K562 (cell line): ENCODE results near the gene CUL9. TPM values are rescaled to one million over a fixed set of nuclear protein-coding genes. Genes with fewer than 3 reads are reported as not detected.
A peak's percentile ranks its signal among the peaks of the same experiment; 100 is the strongest.

Experiments used
- ATAC-seq: fragments of 200-7000 bp; cut with Tn5 transposase; 3 replicates; pipeline ENCODE4 v1.9.1; 2020; ENCODE audit warnings: moderate library complexity
- BruUV-seq: library from RNA; stranded (reverse); fragments of 400-500 nt; replicated peaks from 2 replicates; lab custom pipeline; 2021; lab: Mats Ljungman, UMichigan
- CTCF ChIA-PET: fragments of 300-600 bp; formaldehyde crosslinking; extraction: SDS; loops from one replicate; lab custom pipeline; 2021; ENCODE audit warnings: low intra/inter-chr PET ratio; lab: Yijun Ruan, JAX
- POLR2A ChIA-PET: fragments of 300-600, 350-650 bp; sonication (Branson Sonifier 250); formaldehyde crosslinking; extraction: SDS; loops from one replicate; lab custom pipeline; 2021; ENCODE audit warnings: antibody characterized with exemption, inconsistent platforms; lab: Yijun Ruan, JAX
- DNase-seq, 4 experiments: peaks; one replicate each; pipeline versions ENCODE4 v3.0.0 to v3.0.0-alpha.2; 2011 to 2018; ENCODE audit warnings: low spot score in 3 of 4, mixed read lengths in 3 of 4; ENCODE audit errors: extremely low read depth in 1 of 4
- FAIRE-seq: peaks from 2 replicates; lab custom pipeline; 2011; peaks lifted over from hg19 to GRCh38; lab: Jason Lieb, UNC
- H2AFZ ChIP-seq: 2 replicates; pipeline ENCODE4 v1.6.0; 2011; ENCODE audit warnings: low read depth, low read length, control low read depth, inconsistent platforms
- H3K27ac ChIP-seq: fragments of 200-600 bp; 3 replicates; pipeline ENCODE4 v1.8.0; 2011; ENCODE audit warnings: low read depth, mild to moderate bottlenecking, control low read depth, inconsistent platforms, low read length, moderate library complexity, mixed read lengths; ENCODE audit errors: extremely low read depth
- H3K27me3 ChIP-seq, 2 experiments: fragments of 300-600 bp in 1 of 2; 2 replicates in 1 of 2; 3 replicates in 1 of 2; pipeline versions ENCODE4 v1.6.0 to v1.8.0; 2011; ENCODE audit warnings: inconsistent platforms in 2 of 2, low read length in 2 of 2, mild to moderate bottlenecking in 1 of 2, mixed read lengths in 1 of 2, moderate library complexity in 1 of 2; ENCODE audit not compliant: control insufficient read depth in 2 of 2, insufficient read depth in 2 of 2
- H3K36me3 ChIP-seq: fragments of 300-600 bp; 3 replicates; pipeline ENCODE4 v1.8.0; 2011; ENCODE audit warnings: mild to moderate bottlenecking, low read length, inconsistent platforms; ENCODE audit not compliant: control insufficient read depth, insufficient read depth
- H3K4me1 ChIP-seq, 2 experiments: fragments of 200-600 bp in 1 of 2; replicated peaks in 1 of 2; 2 replicates in 1 of 2; 3 replicates in 1 of 2; pipeline versions ENCODE4 v1.5.1 to v1.8.0; 2011; ENCODE audit warnings: inconsistent platforms in 2 of 2, low read length in 2 of 2, mild to moderate bottlenecking in 1 of 2, mixed read lengths in 1 of 2, moderate library complexity in 1 of 2; ENCODE audit not compliant: control insufficient read depth in 2 of 2, insufficient read depth in 2 of 2
- H3K4me2 ChIP-seq: 2 replicates; pipeline ENCODE4 v1.6.1; 2011; ENCODE audit warnings: low read length, control low read depth, inconsistent platforms, mixed read lengths; ENCODE audit not compliant: insufficient read depth
- H3K4me3 ChIP-seq: fragments of 200-600 bp; sonication (generic), shearing (Covaris generic); 2 replicates; pipeline ENCODE4 v1.5.1; 2016; ENCODE audit warnings: control low read depth, inconsistent platforms
- H3K79me2 ChIP-seq: fragments of 200-600 bp; 3 replicates; pipeline ENCODE4 v1.8.0; 2011; ENCODE audit warnings: low read length, inconsistent platforms; ENCODE audit not compliant: control insufficient read depth, insufficient read depth
- H3K9ac ChIP-seq, 2 experiments: 2 replicates each; pipeline versions ENCODE4 v1.6.0 to v1.6.1; 2011; ENCODE audit warnings: low read depth in 2 of 2, low read length in 2 of 2, control low read depth in 1 of 2, inconsistent platforms in 1 of 2, mild to moderate bottlenecking in 1 of 2, mixed read lengths in 1 of 2; ENCODE audit not compliant: insufficient read depth in 1 of 2
- H3K9me1 ChIP-seq: one replicate; pipeline ENCODE4 v1.6.0; 2011; ENCODE audit warnings: inconsistent platforms, mild to moderate bottlenecking, low read length, moderate library complexity; ENCODE audit not compliant: control insufficient read depth, insufficient read depth
- H3K9me3 ChIP-seq: replicated peaks from 2 replicates; pipeline ENCODE4 v1.5.1; 2011; ENCODE audit warnings: low read depth, low read length, inconsistent platforms; ENCODE audit not compliant: control insufficient read depth, insufficient read depth
- H4K20me1 ChIP-seq: replicated peaks from 2 replicates; pipeline ENCODE4 v1.6.1; 2011; ENCODE audit warnings: low read length, inconsistent platforms, mixed read lengths; ENCODE audit not compliant: control insufficient read depth, insufficient read depth
- AFF4 ChIP-seq: sonication (generic); formaldehyde crosslinking; IDR thresholded peaks from 2 replicates; pipeline ENCODE4 v1.8.0; 2023; ENCODE audit warnings: mild to moderate bottlenecking, missing genetic modification reagents
- ATF7 ChIP-seq: fragments of 450-650 bp; IDR thresholded peaks from 2 replicates; pipeline ENCODE4 v1.7.1; 2014; ENCODE audit warnings: mild to moderate bottlenecking, moderate library complexity
- COPS2 ChIP-seq: fragments of 450-650 bp; conservative IDR thresholded peaks from 2 replicates; pipeline ENCODE4 v1.6.1; 2016; ENCODE audit warnings: mild to moderate bottlenecking, moderate library complexity
- PHF8 ChIP-seq: fragments of 200-600 bp; sonication (generic); IDR thresholded peaks from 2 replicates; pipeline ENCODE4 v1.6.1; 2012; ENCODE audit warnings: mixed run types, mild to moderate bottlenecking, inconsistent platforms, low read length, moderate library complexity, borderline replicate concordance
- PRMT5 ChIP-seq: sonication (generic); formaldehyde crosslinking; IDR thresholded peaks from 2 replicates; pipeline ENCODE4 v1.5.0; 2020; ENCODE audit warnings: missing genetic modification reagents
- PTRF ChIP-seq: fragments of 450-650 bp; IDR thresholded peaks from 2 replicates; pipeline ENCODE4 v1.6.1; 2016; ENCODE audit warnings: mild to moderate bottlenecking, missing genetic modification characterization, missing compliant biosample characterization
- ZBTB1 ChIP-seq: sonication (generic); formaldehyde crosslinking; IDR thresholded peaks from 2 replicates; pipeline ENCODE4 v1.8.1; 2023; ENCODE audit warnings: missing genetic modification reagents, low read depth, mild to moderate bottlenecking, borderline replicate concordance
- ZBTB9 ChIP-seq: fragments of 450-650 bp; formaldehyde crosslinking; IDR thresholded peaks from 2 replicates; pipeline ENCODE4 v1.4.0; 2020; ENCODE audit warnings: mild to moderate bottlenecking, moderate library complexity
- ZNF175 ChIP-seq: fragments of 200-800 bp; sonication (Bioruptor generic); IDR thresholded peaks from 2 replicates; pipeline ENCODE4 v1.6.1; 2016; ENCODE audit warnings: low read depth, mild to moderate bottlenecking, missing genetic modification characterization, missing compliant biosample characterization
- WGBS: fragments of 100-300 bp; shearing (Covaris generic); methylation state at CpG from one replicate; pipeline ENCODE4 v1.1.6; 2016; ENCODE audit warnings: low coverage, mixed read lengths; ENCODE audit not compliant: insufficient coverage; ENCODE audit errors: missing lambda C conversion rate; 5-methylcytosine and 5-hydroxymethylcytosine counted together
- in situ Hi-C: fragments of 300-500 bp; cut with MboI; formaldehyde crosslinking; loops from 4 replicates; pipeline ENCODE4 v1.15.0; 2018; ENCODE audit warnings: inconsistent platforms, mixed read lengths
- intact Hi-C: fragments of 100-400 bp; cut with micrococcal nuclease; formaldehyde crosslinking; loops from 2 replicates; pipeline ENCODE4 v1.14.2; 2022
- polyA plus RNA-seq, 8 experiments: library from polyadenylated mRNA; depleted of rRNA in 4 of 8; stranded (reverse) in 5 of 8; unstranded in 3 of 8; fragments of >200 nt; fragmentation: Nextera tagmentation in 2 of 8; fragmentation: Illumina TruSeq in 1 of 8; extraction: Ambion mirVana in 2 of 8; extraction: Trizol in 1 of 8; gene quantifications; 2 replicates each; pipeline versions ENCODE4 v1.2.1 to v1.2.3, GENCODE V29; 2011 to 2014; ENCODE audit warnings: inconsistent platforms in 1 of 8, missing spikeins in 1 of 8
- total RNA-seq, 7 experiments: library from RNA; depleted of rRNA in 6 of 7; stranded (reverse); fragments of >200 nt in 6 of 7; fragmentation: Illumina TruSeq in 2 of 7; extraction: Trizol in 2 of 7; gene quantifications; 2 replicates each; pipeline versions ENCODE4 v1.2.1 to v1.2.3, GENCODE V29; 2011 to 2021; ENCODE audit warnings: low replicate concordance in 1 of 7
- TF ChIP-seq, protein P1 (sequence below), 3 experiments: fragments of 200-800 bp in 1 of 3; sonication (Bioruptor generic) in 1 of 3; sonication (generic) in 1 of 3; formaldehyde crosslinking in 1 of 3; IDR thresholded peaks; 2 replicates each; pipeline versions ENCODE4 v1.6.1 to v1.8.0; 2016 to 2022; ENCODE audit warnings: mild to moderate bottlenecking in 2 of 3, missing compliant biosample characterization in 2 of 3, missing genetic modification characterization in 2 of 3, missing genetic modification reagents in 1 of 3
- TF ChIP-seq, protein P2 (sequence below): IDR thresholded peaks from 2 replicates; pipeline ENCODE4 v1.6.1; 2014; ENCODE audit warnings: antibody characterized with exemption

The CUL9 gene
- total and polyA plus RNA-seq, 9 of the 15 experiments (the other 6 are each of a cell fraction or from before 2014, with no cell fraction given) = 0.50 to 20.7 (median 6.6) TPM

DNA sequence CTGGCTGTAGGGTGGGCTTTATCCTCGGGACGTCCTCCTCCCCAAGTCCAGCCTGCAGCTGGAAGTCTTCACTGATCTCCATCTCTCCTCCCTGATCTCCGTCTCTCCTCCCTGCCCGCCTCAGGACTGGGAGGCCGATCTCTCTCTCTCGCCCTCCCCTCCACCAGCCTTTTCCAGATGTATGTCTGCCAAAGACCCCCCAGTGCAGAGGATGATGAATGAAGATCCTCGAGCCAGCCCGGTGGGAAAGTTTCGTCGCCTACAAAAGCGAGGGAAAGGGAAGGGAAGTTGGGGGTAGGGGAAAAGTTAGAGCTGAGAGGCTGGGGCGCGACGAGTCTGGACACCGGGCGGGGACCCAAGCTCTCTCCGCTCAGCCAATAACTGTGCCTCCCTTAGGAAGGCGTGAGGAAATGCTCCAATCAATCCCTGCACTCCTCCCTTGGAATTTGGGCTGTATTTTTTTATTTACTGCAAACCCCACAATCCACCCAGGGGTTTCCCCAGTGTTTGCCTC, 11.5 kb upstream of the CUL9 start:
- Histone ChIP-seq H3K79me2 (peaks cover 36% of the 10 kb centered on the region), H3K36me3 (peaks cover 20% of the 10 kb centered on the region), H3K9me1 (peaks cover 3% of the 10 kb centered on the region), H3K9me3 (no peaks in the 10 kb centered on the region), H3K4me2 (peak overlapping the region; percentile 99), H3K4me1 (peaks cover 30 to 45% of the 10 kb centered on the region in 2 experiments), H3K4me3 (peak overlapping the region; percentile 83), H2AFZ (peak overlapping the region; percentile 92), H4K20me1 (peaks cover 30% of the 10 kb centered on the region), H3K27ac (peak overlapping the region; percentile 93), H3K27me3 (no peaks in the 10 kb centered on the region), H3K9ac (peak overlapping the region; percentile 90 to 93)
- WGBS = 1% methylated on average over 18 of the region's 18 CpGs
- TSS peak; percentile 96 for BruUV-seq
- in situ Hi-C loops (no loop called here), intact Hi-C loops (loop anchor here (2.0 to 5.0 kb wide), 3 partner anchors 58 to 197 kb away; partner anchors contain the start of genes DNPH1 and ZNF318)
- peak; percentile 59 for ATAC-seq
- DNase-seq = peak; percentile 28 to 82 (median 66)
- ChIA-PET CTCF (interaction anchor here (0.6 kb wide), 2 partner anchors 286 to 288 kb away, joined by 3 read pairs; no protein-coding TSS in a partner anchor), POLR2A (interaction anchor here (0.6 to 5.5 kb wide), 14 partner anchors 9 to 538 kb away, joined by 3 to 40 read pairs (median 3); partner anchors contain the start of genes CUL9, KLHDC3 and PTCRA)
- FAIRE-seq = no peak
- TF ChIP-seq, protein P1, sequence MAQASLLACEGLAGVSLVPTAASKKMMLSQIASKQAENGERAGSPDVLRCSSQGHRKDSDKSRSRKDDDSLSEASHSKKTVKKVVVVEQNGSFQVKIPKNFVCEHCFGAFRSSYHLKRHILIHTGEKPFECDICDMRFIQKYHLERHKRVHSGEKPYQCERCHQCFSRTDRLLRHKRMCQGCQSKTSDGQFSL (CRISPR knock-in tag; IDR thresholded peaks at IDR 0.05) = no peak
- TF ChIP-seq, protein P1 (tag; IDR thresholded peaks at IDR 0.05) = no peak
- TF ChIP-seq COPS2 = no peak
- TF ChIP-seq AFF4 (CRISPR knock-in tag) = no peak
- no peak for TF ChIP-seq PTRF
- no peak for TF ChIP-seq ATF7
- no peak; the same call in 1 of the 2 replicates for TF ChIP-seq ZBTB9 (CRISPR knock-in tag)
- TF ChIP-seq ZNF175 (CRISPR knock-in tag) = 0 out of 2 replicates have a peak, but pooled peaks have one; percentile 39
- TF ChIP-seq, protein P2, sequence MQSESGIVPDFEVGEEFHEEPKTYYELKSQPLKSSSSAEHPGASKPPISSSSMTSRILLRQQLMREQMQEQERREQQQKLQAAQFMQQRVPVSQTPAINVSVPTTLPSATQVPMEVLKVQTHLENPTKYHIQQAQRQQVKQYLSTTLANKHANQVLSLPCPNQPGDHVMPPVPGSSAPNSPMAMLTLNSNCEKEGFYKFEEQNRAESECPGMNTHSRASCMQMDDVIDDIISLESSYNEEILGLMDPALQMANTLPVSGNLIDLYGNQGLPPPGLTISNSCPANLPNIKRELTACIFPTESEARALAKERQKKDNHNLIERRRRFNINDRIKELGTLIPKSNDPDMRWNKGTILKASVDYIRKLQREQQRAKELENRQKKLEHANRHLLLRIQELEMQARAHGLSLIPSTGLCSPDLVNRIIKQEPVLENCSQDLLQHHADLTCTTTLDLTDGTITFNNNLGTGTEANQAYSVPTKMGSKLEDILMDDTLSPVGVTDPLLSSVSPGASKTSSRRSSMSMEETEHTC = no peak
- TF ChIP-seq PRMT5 (CRISPR knock-in tag) = no peak
- peak; percentile 12; the same call in 1 of the 2 replicates for TF ChIP-seq PHF8
- no peak for TF ChIP-seq ZBTB1 (CRISPR knock-in tag)
